GM12864 (cell line): ENCODE measurements around the gene SMARCA4.

Experiments
- DNase-seq: peaks from one replicate; pipeline ENCODE4 v3.0.0-alpha.2; 2011; ENCODE audit warnings: low read depth
- H3K4me3 ChIP-seq: 2 replicates; pipeline ENCODE4 v1.5.1; 2011; ENCODE audit warnings: mild to moderate bottlenecking, low read depth, low read length, control low read depth
- TF ChIP-seq, protein P1 (sequence below): IDR thresholded peaks from 2 replicates; pipeline ENCODE4 v1.5.1; 2011; ENCODE audit warnings: low read depth, mild to moderate bottlenecking, moderate library complexity, low read length, control low read depth, inconsistent platforms; ENCODE audit errors: missing control alignments

The SMARCA4 gene

DNA sequence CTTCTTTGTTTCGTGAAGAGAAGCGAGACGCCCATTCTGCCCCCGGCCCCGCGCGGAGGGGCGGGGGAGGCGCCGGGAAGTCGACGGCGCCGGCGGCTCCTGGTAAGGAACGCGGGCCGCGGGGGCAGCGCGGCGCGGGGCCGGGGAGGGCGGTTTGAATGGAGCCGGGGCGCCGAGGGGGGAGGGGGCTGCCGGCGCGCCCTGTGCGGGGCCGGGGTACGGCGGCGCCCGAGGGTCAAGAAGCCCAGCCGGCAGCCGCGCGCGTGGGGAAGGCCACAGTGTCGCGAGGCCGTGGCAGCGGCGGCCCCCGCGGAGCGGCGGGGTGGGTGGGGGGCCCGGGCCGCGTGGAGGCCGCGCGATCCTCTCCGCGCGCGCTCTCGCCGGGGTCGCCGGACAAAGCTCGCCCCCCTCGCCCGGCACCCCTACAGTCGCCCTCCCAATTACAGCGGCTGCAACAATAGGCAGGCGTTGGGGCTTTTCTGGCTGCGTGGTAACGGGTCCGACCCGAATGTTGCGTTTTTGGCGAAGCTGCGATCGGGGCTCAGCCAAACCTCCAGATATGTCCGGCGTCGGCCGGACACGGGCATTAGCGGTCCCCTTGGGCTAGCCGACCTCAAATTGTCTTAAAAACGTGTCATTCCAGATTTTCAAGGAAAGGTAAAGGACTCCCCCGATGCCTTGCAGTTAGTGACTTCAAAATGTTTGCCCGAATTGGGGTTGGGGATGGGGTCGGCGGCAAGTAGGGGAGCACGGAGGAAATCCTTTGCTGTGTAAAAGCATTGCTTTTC, 437 bp downstream of the SMARCA4 start:
- TF ChIP-seq, protein P1, sequence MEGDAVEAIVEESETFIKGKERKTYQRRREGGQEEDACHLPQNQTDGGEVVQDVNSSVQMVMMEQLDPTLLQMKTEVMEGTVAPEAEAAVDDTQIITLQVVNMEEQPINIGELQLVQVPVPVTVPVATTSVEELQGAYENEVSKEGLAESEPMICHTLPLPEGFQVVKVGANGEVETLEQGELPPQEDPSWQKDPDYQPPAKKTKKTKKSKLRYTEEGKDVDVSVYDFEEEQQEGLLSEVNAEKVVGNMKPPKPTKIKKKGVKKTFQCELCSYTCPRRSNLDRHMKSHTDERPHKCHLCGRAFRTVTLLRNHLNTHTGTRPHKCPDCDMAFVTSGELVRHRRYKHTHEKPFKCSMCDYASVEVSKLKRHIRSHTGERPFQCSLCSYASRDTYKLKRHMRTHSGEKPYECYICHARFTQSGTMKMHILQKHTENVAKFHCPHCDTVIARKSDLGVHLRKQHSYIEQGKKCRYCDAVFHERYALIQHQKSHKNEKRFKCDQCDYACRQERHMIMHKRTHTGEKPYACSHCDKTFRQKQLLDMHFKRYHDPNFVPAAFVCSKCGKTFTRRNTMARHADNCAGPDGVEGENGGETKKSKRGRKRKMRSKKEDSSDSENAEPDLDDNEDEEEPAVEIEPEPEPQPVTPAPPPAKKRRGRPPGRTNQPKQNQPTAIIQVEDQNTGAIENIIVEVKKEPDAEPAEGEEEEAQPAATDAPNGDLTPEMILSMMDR, result no peak

DNA sequence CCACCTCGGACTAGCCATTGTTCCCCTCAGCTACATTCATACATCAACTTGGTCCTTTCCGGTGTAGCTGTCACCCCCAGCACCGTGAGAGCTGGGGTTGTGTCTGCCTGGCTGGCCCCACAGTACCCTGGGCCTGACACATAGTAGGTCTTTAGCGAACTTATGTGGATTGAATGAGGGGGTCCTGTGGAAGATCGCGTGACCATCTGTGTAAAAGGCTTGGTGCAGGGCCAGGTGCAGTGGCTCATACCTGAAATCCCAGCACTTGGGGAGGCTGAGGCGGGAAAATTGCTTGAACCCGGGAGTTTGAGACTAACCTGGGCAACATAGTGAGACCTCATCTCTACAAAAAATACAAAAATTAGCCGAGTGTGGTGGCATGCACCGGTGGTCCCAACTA, 2.0 kb downstream of the SMARCA4 start:
- H3K4me3 ChIP-seq, result peak overlapping the region; percentile 66
- TF ChIP-seq, protein P1, result no peak
- no peak for DNase-seq

More for the DNA sequence above, 437 bp downstream of the SMARCA4 start:
- peak overlapping the region; percentile 66 for H3K4me3 ChIP-seq
- no peak for DNase-seq

DNA sequence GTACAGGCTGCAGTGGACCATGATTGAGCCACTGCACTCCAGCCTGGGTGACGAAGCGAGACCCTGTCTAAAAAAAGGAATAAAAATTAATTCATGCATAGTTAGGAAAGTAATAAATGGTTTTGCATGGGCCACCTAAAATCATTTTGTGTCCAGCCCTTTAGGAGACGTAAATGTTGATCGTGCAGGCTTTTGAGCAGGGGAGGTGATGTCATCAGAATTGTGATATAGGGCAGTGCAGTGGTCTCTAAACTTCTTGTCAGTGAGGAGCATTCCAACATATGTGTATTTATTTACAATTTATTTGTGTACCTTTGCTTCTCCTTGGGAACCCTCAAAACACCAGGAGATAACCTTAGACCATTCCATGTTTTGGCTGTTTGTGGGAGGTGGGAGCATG, 3.0 kb downstream of the SMARCA4 start:
- TF ChIP-seq, protein P1, result no peak
- DNase-seq, result no peak
- peak overlapping the region; percentile 23; the same call in 1 of the 2 replicates for H3K4me3 ChIP-seq

DNA sequence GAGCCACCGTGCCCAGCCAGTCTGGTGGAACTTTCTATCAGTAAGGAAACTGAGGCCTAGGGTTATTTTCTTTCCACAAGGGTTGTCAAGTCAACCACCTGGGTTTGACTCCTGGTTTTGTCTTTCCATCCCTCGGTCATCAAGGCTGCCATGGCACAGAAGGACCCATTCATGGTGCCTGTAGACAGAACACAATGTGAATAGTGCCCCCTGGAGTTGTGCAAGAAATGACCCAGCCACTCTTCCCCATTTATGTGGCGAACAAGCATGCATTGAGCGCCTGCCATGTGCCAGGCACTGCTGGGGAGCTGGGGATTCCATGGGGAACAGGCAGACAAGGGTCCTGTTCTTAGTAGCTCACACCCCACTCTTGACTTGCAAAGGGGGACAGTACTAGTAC, 4.1 kb downstream of the SMARCA4 start:
- DNase-seq, result no peak
- H3K4me3 ChIP-seq, result no peak overlapping the region
- TF ChIP-seq, protein P1, result peak; percentile 10

DNA sequence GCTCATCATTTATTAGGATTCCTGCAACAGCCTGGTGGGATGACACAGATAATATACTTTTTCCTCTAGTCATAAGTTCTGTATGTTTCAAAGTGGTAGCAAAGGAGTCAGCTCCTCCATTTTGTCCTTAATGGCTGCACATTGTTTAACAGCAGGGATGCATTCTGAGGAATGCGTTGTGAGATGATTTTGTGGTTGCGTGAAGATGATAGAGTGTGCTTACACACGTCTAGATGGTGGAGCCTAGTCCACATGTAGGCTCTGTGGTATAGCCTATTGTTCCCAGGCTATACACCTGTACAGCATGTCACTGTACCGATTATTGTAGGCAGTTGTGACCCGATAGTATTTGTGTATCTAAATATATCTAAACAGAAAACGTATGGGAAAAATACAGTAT, 4.6 kb downstream of the SMARCA4 start:
- DNase-seq, result no peak
- no peak overlapping the region for H3K4me3 ChIP-seq
- TF ChIP-seq, protein P1, result no peak

DNA sequence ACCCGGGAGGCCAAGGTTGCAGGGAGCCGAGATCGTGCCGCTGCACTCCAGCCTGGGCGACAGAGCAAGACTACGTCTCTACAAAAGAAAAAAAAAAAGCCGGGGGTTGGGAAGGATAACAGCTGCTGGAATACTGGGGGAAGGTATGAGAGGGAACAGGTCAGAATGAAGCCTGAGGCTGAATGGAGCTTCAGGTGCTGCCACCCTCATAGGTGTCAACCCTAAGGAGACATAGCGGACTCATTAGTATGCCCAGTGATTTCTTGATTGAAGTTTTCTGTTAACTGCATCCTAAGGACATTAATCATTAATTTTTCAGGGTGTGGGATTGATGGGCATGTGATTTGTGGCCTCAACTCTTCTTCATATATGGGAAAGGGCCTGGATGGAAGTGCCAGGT, 6.0 kb downstream of the SMARCA4 start:
- DNase-seq, result no peak
- H3K4me3 ChIP-seq, result no peak overlapping the region
- TF ChIP-seq, protein P1, result no peak
